ENCODE measurements around the gene PTPRE.

PTPRE gene

GRCh38 chr10:127882801-127883459 is 24.0 kb upstream of the PTPRE start:
- ATAC-seq = no peak

- ATAC-seq = no peak
Observed at GRCh38 chr10:127883516-127883915, 23.4 kb upstream of the PTPRE start.

GRCh38 chr10:127884501-127884900 is 22.4 kb upstream of the PTPRE start:
- ATAC-seq = no peak

- ATAC-seq = no peak
Observed at GRCh38 chr10:127886371-127887051, 20.4 kb upstream of the PTPRE start.

- ATAC-seq = no peak
Observed at GRCh38 chr10:127887541-127888415, 19.1 kb upstream of the PTPRE start.

GRCh38 chr10:127888521-127889312 is 18.2 kb upstream of the PTPRE start:
- no peak for ATAC-seq

- ATAC-seq = no peak
Observed at GRCh38 chr10:127889605-127890195, 17.2 kb upstream of the PTPRE start.

- ATAC-seq = no peak
Observed at GRCh38 chr10:127890216-127890615, 16.7 kb upstream of the PTPRE start.

- ATAC-seq = no peak
Observed at GRCh38 chr10:127890832-127891334, 16.0 kb upstream of the PTPRE start.

- ATAC-seq = no peak
Observed at GRCh38 chr10:127892743-127893142, 14.2 kb upstream of the PTPRE start, which contains the start of gene CLRN3. CLRN3 (minus strand) TSS chr10:127892941; CDS start chr10:127892784, 157 bp downstream.

- no peak for ATAC-seq
Observed at GRCh38 chr10:127894146-127894545, 12.8 kb upstream of the PTPRE start.

GRCh38 chr10:127896590-127896989 is 10.3 kb upstream of the PTPRE start:
- ATAC-seq = no peak

GRCh38 chr10:127897177-127897576 is 9.7 kb upstream of the PTPRE start:
- no peak for ATAC-seq

GRCh38 chr10:127899766-127900387 is 7.0 kb upstream of the PTPRE start:
- no peak for ATAC-seq

GRCh38 chr10:127903789-127904188 is 3.1 kb upstream of the PTPRE start:
- ATAC-seq = no peak

GRCh38 chr10:127904311-127905000 is 2.4 kb upstream of the PTPRE start:
- ATAC-seq = no peak

GRCh38 chr10:127905001-127905847 is 1.7 kb upstream of the PTPRE start:
- no peak for ATAC-seq

GRCh38 chr10:127905848-127906261 is 1.0 kb upstream of the PTPRE start:
- no peak for ATAC-seq

GRCh38 chr10:127907411-127908105 is 655 bp downstream of the PTPRE start:
- ATAC-seq = no peak
